DMS79 treated with DMSO at 0.1 percent for 48 hours (cell line): ENCODE data around the gene MYO3B.
"Not testable (repeated sequence)": the region's sequence is repeated elsewhere in the genome, so short reads cannot be mapped to it uniquely, and the experiment has no call there.

Source experiments
- DNase-seq: peaks from one replicate; lab custom pipeline; 2025; lab: John Stamatoyannopoulos, UW

The MYO3B gene

GRCh38 chr2:170472498-170472897 lies 294.6 kb downstream of the MYO3B start:
- DNase-seq, result not testable (repeated sequence)

GRCh38 chr2:170475878-170476277 lies 297.9 kb downstream of the MYO3B start:
- DNase-seq, result no peak

GRCh38 chr2:170477630-170478029 lies 299.7 kb downstream of the MYO3B start:
- DNase-seq, result no peak

GRCh38 chr2:170481201-170481600 lies 303.3 kb downstream of the MYO3B start:
- no peak for DNase-seq

GRCh38 chr2:170484552-170484951 lies 306.6 kb downstream of the MYO3B start:
- no peak for DNase-seq

- DNase-seq, result no peak
Measured at GRCh38 chr2:170485254-170486026, 307.5 kb downstream of the MYO3B start.

- DNase-seq, result no peak
Measured at GRCh38 chr2:170486730-170487129, 308.8 kb downstream of the MYO3B start.

GRCh38 chr2:170488807-170489206 lies 310.9 kb downstream of the MYO3B start:
- DNase-seq, result no peak

- DNase-seq, result no peak
Measured at GRCh38 chr2:170492010-170492409, 314.1 kb downstream of the MYO3B start.

- no peak for DNase-seq
Measured at GRCh38 chr2:170493426-170494097, 315.6 kb downstream of the MYO3B start.

GRCh38 chr2:170495896-170496295 lies 317.9 kb downstream of the MYO3B start:
- no peak for DNase-seq

- no peak for DNase-seq
Measured at GRCh38 chr2:170498619-170499018, 320.7 kb downstream of the MYO3B start.

GRCh38 chr2:170500104-170500503 lies 322.2 kb downstream of the MYO3B start:
- no peak for DNase-seq

GRCh38 chr2:170500770-170501169 lies 322.8 kb downstream of the MYO3B start:
- DNase-seq, result no peak

GRCh38 chr2:170501421-170502043 lies 323.6 kb downstream of the MYO3B start:
- DNase-seq, result no peak

- no peak for DNase-seq
Measured at GRCh38 chr2:170502361-170503130, 324.6 kb downstream of the MYO3B start.

- DNase-seq, result no peak
Measured at GRCh38 chr2:170503563-170503962, 325.6 kb downstream of the MYO3B start.

- no peak for DNase-seq
Measured at GRCh38 chr2:170503971-170504809, 326.2 kb downstream of the MYO3B start.

GRCh38 chr2:170504810-170505145 lies 326.8 kb downstream of the MYO3B start:
- no peak for DNase-seq

- DNase-seq, result no peak
Measured at GRCh38 chr2:170505631-170506275, 327.8 kb downstream of the MYO3B start.
